Measurements from ENCODE around the gene TUBB4A. TPM values are rescaled to one million over a fixed set of nuclear protein-coding genes. Genes with fewer than 3 reads are reported as not detected.
A peak's percentile ranks its signal among the peaks of the same experiment; 100 is the strongest.

The TUBB4A gene
- total RNA-seq, 1 experiment from 2014 or later, result 4.4 TPM

DNA sequence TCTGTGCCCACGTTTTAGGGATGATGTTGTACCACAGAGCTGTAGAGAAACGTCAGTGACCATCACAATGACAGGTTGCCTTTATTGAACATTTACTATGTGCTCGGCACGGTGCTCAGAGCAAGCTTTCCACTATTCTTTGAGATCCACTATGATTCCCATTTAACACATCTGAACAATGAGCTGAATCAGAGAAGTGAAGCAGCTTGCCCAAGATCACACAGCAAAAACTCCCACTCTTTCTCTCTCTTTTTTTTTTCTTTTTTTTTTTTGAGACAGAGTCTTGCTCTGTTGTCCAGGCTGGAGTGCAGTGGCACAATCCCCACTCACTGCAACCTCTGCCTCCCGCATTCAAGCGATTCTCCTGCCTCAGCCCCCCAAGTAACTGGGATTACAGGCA is 20.6 kb upstream of the TUBB4A start:
- Histone ChIP-seq H3K27ac (ENCODE audit: low read length) (no peak overlapping the region), H3K36me3 (ENCODE audit: control insufficient read depth, insufficient read depth, low read length) (no peaks in the 10 kb centered on the region), H3K4me3 (ENCODE audit: low read depth in 2 of 2, low read length in 2 of 2) (no peak overlapping the region), H3K4me1 (ENCODE audit: control insufficient read depth, insufficient read depth, low read length) (peaks cover 3% of the 10 kb centered on the region; the same call in 1 of the 2 replicates), H3K27me3 (ENCODE audit: control insufficient read depth, insufficient read depth, low read length) (no peaks in the 10 kb centered on the region), H3K9me3 (ENCODE audit: control insufficient read depth, insufficient read depth, low read depth, low read length) (no peaks in the 10 kb centered on the region)
- no peak for DNase-seq (ENCODE audit: low read depth, low spot score)
- BruUV-seq (replicated peaks), result no TSS peak
- no peak for TF ChIP-seq CTCF (IDR thresholded peaks at IDR 0.05)
- POLR2A ChIA-PET, result no interaction called here
- intact Hi-C loops (cut with micrococcal nuclease; ENCODE audit: unreplicated experiment), result no loop called here
- CTCF ChIA-PET, result no interaction called here
- in situ Hi-C loops (cut with HindIII; ENCODE audit: low pct_unique_long_range_greater_than_20kb, low sequenced_read_pairs), result no loop called here
- no peak for ATAC-seq

DNA sequence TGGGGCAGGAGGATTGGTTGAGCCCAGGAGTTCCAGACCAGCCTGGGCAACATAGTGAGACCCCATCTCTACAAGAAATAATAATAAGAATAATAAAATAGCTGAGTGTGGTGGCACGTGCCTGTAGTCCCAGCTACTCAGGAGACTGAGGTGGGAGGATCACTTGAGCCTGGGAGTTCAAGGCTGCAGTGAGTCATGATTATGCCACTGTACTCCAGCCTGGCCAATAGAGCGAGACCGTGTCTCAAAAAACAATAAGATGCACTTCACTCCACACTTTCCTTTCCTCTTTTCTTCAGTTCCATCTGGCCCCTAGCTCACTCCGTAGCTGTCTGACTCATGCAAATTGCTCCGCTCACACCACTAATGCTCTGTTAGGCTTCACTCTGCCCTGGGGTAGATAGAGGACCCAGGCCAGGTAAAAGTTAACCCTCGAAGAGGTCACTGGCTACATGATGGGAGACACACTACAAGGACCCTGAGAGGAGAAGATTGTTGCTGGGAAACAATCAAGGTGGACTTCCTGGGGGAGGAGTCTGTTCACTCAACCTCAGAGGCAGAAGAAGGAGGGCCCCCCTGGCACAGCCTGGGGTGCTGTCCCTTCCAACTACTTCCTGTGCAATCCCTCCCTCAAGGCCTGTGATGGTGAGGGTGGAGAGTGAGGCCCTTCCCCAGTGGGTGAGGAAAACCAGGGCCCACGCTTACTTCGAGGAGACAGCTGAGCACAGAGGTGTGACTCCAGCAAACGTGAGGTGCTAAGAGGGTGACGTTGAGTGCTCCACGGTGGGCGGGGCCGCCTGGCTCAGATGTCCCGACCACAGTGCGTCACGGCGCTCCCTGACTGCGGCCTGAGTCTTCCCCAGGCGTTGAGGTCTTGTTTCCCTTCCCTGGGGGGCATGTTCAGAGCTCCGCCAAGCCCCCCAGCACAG is 19.9 kb upstream of the TUBB4A start:
- TF ChIP-seq CTCF (IDR thresholded peaks at IDR 0.05), result no peak
- TF ChIP-seq POLR2AphosphoS5 (IDR thresholded peaks at IDR 0.05; ENCODE audit: low read depth, low read length), result no peak
- no peaks in the 10 kb centered on the region for H3K27me3 ChIP-seq (ENCODE audit: control insufficient read depth, insufficient read depth, low read length)
- no peak overlapping the region for H3K27ac ChIP-seq (ENCODE audit: low read length)
- intact Hi-C loops (cut with micrococcal nuclease; ENCODE audit: unreplicated experiment) (no loop called here), in situ Hi-C loops (cut with HindIII; ENCODE audit: low pct_unique_long_range_greater_than_20kb, low sequenced_read_pairs) (no loop called here)
- peaks cover 4% of the 10 kb centered on the region; the same call in 1 of the 2 replicates for H3K4me1 ChIP-seq (ENCODE audit: control insufficient read depth, insufficient read depth, low read length)
- POLR2A ChIA-PET, result no interaction called here
- H3K4me3 ChIP-seq (ENCODE audit: low read depth in 2 of 2, low read length in 2 of 2), result no peak overlapping the region
- CTCF ChIA-PET, result no interaction called here
- ATAC-seq (no peak), DNase-seq (ENCODE audit: low read depth, low spot score) (no peak)
- no peaks in the 10 kb centered on the region for H3K9me3 ChIP-seq (ENCODE audit: control insufficient read depth, insufficient read depth, low read depth, low read length)
- no TSS peak for BruUV-seq (replicated peaks)
- no peaks in the 10 kb centered on the region for H3K36me3 ChIP-seq (ENCODE audit: control insufficient read depth, insufficient read depth, low read length)

DNA sequence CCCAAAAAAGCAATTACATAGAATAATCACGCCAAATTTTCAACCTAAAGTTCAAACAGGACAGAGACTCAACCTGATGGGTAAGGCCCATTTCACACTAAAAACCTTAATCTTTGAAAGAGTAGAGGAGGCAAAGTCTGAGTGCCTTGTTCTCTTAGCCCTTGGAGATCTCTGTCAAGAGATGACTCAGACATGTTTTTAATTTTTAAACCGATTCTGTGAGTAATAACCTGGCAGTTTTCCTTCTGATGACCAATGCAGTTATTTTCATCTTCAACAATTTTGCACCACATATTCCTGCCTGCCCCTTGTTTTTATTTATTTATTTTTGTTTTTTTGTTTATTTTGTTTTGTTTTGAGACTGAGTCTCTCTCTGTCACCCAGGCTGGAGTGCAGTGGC is 17.2 kb upstream of the TUBB4A start:
- intact Hi-C loops (cut with micrococcal nuclease; ENCODE audit: unreplicated experiment), result no loop called here

More for the DNA sequence above, 17.2 kb upstream of the TUBB4A start:
- TF ChIP-seq SIN3A (IDR thresholded peaks at IDR 0.05; ENCODE audit: borderline replicate concordance, insufficient read depth, low read depth, low read length) (no peak), TCF7L2 (IDR thresholded peaks at IDR 0.05; ENCODE audit: low read depth, low read length) (no peak), CTCF (IDR thresholded peaks at IDR 0.05) (no peak), POLR2AphosphoS5 (IDR thresholded peaks at IDR 0.05; ENCODE audit: low read depth, low read length) (no peak)
- TF ChIP-seq, protein P1, sequence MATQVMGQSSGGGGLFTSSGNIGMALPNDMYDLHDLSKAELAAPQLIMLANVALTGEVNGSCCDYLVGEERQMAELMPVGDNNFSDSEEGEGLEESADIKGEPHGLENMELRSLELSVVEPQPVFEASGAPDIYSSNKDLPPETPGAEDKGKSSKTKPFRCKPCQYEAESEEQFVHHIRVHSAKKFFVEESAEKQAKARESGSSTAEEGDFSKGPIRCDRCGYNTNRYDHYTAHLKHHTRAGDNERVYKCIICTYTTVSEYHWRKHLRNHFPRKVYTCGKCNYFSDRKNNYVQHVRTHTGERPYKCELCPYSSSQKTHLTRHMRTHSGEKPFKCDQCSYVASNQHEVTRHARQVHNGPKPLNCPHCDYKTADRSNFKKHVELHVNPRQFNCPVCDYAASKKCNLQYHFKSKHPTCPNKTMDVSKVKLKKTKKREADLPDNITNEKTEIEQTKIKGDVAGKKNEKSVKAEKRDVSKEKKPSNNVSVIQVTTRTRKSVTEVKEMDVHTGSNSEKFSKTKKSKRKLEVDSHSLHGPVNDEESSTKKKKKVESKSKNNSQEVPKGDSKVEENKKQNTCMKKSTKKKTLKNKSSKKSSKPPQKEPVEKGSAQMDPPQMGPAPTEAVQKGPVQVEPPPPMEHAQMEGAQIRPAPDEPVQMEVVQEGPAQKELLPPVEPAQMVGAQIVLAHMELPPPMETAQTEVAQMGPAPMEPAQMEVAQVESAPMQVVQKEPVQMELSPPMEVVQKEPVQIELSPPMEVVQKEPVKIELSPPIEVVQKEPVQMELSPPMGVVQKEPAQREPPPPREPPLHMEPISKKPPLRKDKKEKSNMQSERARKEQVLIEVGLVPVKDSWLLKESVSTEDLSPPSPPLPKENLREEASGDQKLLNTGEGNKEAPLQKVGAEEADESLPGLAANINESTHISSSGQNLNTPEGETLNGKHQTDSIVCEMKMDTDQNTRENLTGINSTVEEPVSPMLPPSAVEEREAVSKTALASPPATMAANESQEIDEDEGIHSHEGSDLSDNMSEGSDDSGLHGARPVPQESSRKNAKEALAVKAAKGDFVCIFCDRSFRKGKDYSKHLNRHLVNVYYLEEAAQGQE (IDR thresholded peaks at IDR 0.05; ENCODE audit: insufficient read depth in 1 of 2, low read depth in 2 of 2, low read length in 1 of 2), result no peak
- H3K36me3 ChIP-seq (ENCODE audit: control insufficient read depth, insufficient read depth, low read length), result no peaks in the 10 kb centered on the region
- BruUV-seq (replicated peaks), result no TSS peak
- no peak overlapping the region for H3K27ac ChIP-seq (ENCODE audit: low read length)
- in situ Hi-C loops (cut with HindIII; ENCODE audit: low pct_unique_long_range_greater_than_20kb, low sequenced_read_pairs), result no loop called here
- POLR2A ChIA-PET, result no interaction called here
- ATAC-seq, result no peak
- H3K27me3 ChIP-seq (ENCODE audit: control insufficient read depth, insufficient read depth, low read length), result no peaks in the 10 kb centered on the region
- peak; percentile 89 for DNase-seq (ENCODE audit: low read depth, low spot score)
- peaks cover 5% of the 10 kb centered on the region; the same call in 1 of the 2 replicates for H3K4me1 ChIP-seq (ENCODE audit: control insufficient read depth, insufficient read depth, low read length)
- CTCF ChIA-PET, result interaction anchor here (0.8 kb wide), 1 partner anchor 716 kb away, joined by 3 read pairs; no protein-coding TSS in a partner anchor
- H3K4me3 ChIP-seq (ENCODE audit: low read depth in 2 of 2, low read length in 2 of 2), result no peak overlapping the region
- no peaks in the 10 kb centered on the region for H3K9me3 ChIP-seq (ENCODE audit: control insufficient read depth, insufficient read depth, low read depth, low read length)
